IPS DF 4.7 (cell line): Measurements from ENCODE around the gene OTUD1.
A peak's percentile ranks its signal among the peaks of the same experiment; 100 is the strongest.
"Not testable (repeated sequence)": the region's sequence is repeated elsewhere in the genome, so short reads cannot be mapped to it uniquely, and the experiment has no call there.

Source experiments
- DNase-seq: peaks from one replicate; pipeline ENCODE4 v3.0.0-alpha.2; 2013; ENCODE audit warnings: low spot score; ENCODE audit errors: extremely low read depth

OTUD1 gene

GRCh38 chr10:23438547-23439451, at the start of gene OTUD1:
Gene OTUD1 (plus strand): TSS chr10:23439075. CDS start chr10:23439458, 383 bp downstream.
- DNase-seq = peak; percentile 19

GRCh38 chr10:23390408-23390807, 48.5 kb upstream of the OTUD1 start:
- not testable (repeated sequence) for DNase-seq

- DNase-seq = no peak
Observed at GRCh38 chr10:23390809-23391208, 48.1 kb upstream of the OTUD1 start.

- DNase-seq = no peak
Observed at GRCh38 chr10:23391821-23392220, 47.1 kb upstream of the OTUD1 start.

GRCh38 chr10:23395017-23395416, 43.9 kb upstream of the OTUD1 start:
- DNase-seq = no peak

GRCh38 chr10:23396695-23397094, 42.2 kb upstream of the OTUD1 start:
- no peak for DNase-seq

GRCh38 chr10:23399701-23400144, 39.2 kb upstream of the OTUD1 start:
- no peak for DNase-seq

- no peak for DNase-seq
Observed at GRCh38 chr10:23402856-23403255, 36.0 kb upstream of the OTUD1 start.

- DNase-seq = no peak
Observed at GRCh38 chr10:23403278-23403677, 35.6 kb upstream of the OTUD1 start.

GRCh38 chr10:23403719-23404118, 35.2 kb upstream of the OTUD1 start:
- no peak for DNase-seq

- DNase-seq = no peak
Observed at GRCh38 chr10:23404461-23404980, 34.4 kb upstream of the OTUD1 start.

GRCh38 chr10:23405540-23405939, 33.3 kb upstream of the OTUD1 start:
- no peak for DNase-seq

GRCh38 chr10:23406409-23406808, 32.5 kb upstream of the OTUD1 start:
- no peak for DNase-seq

GRCh38 chr10:23408330-23408976, 30.4 kb upstream of the OTUD1 start:
- no peak for DNase-seq

GRCh38 chr10:23412223-23412622, 26.7 kb upstream of the OTUD1 start:
- no peak for DNase-seq

- DNase-seq = no peak
Observed at GRCh38 chr10:23413629-23414089, 25.2 kb upstream of the OTUD1 start.

- no peak for DNase-seq
Observed at GRCh38 chr10:23414658-23415057, 24.2 kb upstream of the OTUD1 start.

- no peak for DNase-seq
Observed at GRCh38 chr10:23417254-23417653, 21.6 kb upstream of the OTUD1 start.

GRCh38 chr10:23418051-23418681, 20.7 kb upstream of the OTUD1 start:
- DNase-seq = no peak

- DNase-seq = no peak
Observed at GRCh38 chr10:23419201-23419600, 19.7 kb upstream of the OTUD1 start.

- no peak for DNase-seq
Observed at GRCh38 chr10:23419655-23420329, 19.1 kb upstream of the OTUD1 start.
